WTC11 (cell line): ENCODE results near the gene ISM1. TPM values are rescaled to one million over a fixed set of nuclear protein-coding genes. Genes with fewer than 3 reads are reported as not detected.

Experiments
- ATAC-seq: fragments of 200-7000 bp; cut with Tn5 transposase; 2 replicates; pipeline ENCODE4 v1.10.0; 2021; ENCODE audit warnings: mild to moderate bottlenecking, moderate library complexity
- CTCF ChIA-PET: fragments of 300-600 bp; sonication (Branson Sonifier 250); formaldehyde crosslinking; loops from one replicate; lab custom pipeline; 2021; ENCODE audit warnings: antibody characterized with exemption; lab: Charles Lee
- POLR2A ChIA-PET: fragments of 350-600 bp; sonication (Branson Sonifier 250); formaldehyde crosslinking; loops from one replicate; lab custom pipeline; 2021; ENCODE audit warnings: antibody characterized with exemption; lab: Charles Lee
- DNase-seq: peaks from one replicate; pipeline ENCODE4 v3.0.0; 2021; ENCODE audit warnings: low spot score
- H3K27ac Mint-ChIP-seq: 2 replicates; pipeline ENCODE4 v1.8.0; 2021; ENCODE audit warnings: mixed read lengths
- H3K27me3 Mint-ChIP-seq: 2 replicates; pipeline ENCODE4 v1.8.0; 2021; ENCODE audit warnings: low read depth, mild to moderate bottlenecking, moderate library complexity, mixed read lengths
- H3K36me3 Mint-ChIP-seq: 2 replicates; pipeline ENCODE4 v1.8.0; 2021; ENCODE audit warnings: mixed read lengths
- H3K4me1 Mint-ChIP-seq: 2 replicates; pipeline ENCODE4 v1.8.0; 2022; ENCODE audit warnings: mixed read lengths
- H3K4me3 Mint-ChIP-seq: 2 replicates; pipeline ENCODE4 v1.8.0; 2021; ENCODE audit warnings: mild to moderate bottlenecking, moderate library complexity, mixed read lengths
- H3K9me3 Mint-ChIP-seq: 2 replicates; pipeline ENCODE4 v1.8.0; 2021; ENCODE audit warnings: mixed read lengths
- ARID4B ChIP-seq: sonication (generic); formaldehyde crosslinking; IDR thresholded peaks from 2 replicates; pipeline ENCODE4 v1.8.0; 2023; ENCODE audit warnings: missing genetic modification reagents, mild to moderate bottlenecking, borderline replicate concordance
- CREM ChIP-seq: sonication (generic); formaldehyde crosslinking; IDR thresholded peaks from 2 replicates; pipeline ENCODE4 v1.8.1; 2022; ENCODE audit warnings: mild to moderate bottlenecking, missing genetic modification reagents, moderate library complexity
- ELF4 ChIP-seq: sonication (generic); formaldehyde crosslinking; IDR thresholded peaks from 2 replicates; pipeline ENCODE4 v1.8.1; 2022; ENCODE audit warnings: low read depth, mild to moderate bottlenecking, moderate library complexity, missing genetic modification reagents
- ERG ChIP-seq: fragments of 250-450 bp; sonication (Bioruptor Pico); IDR thresholded peaks from 2 replicates; pipeline ENCODE4 v1.8.0; 2021; ENCODE audit warnings: mild to moderate bottlenecking
- FOXK1 ChIP-seq: sonication (generic); formaldehyde crosslinking; IDR thresholded peaks from 2 replicates; pipeline ENCODE4 v1.8.0; 2022; ENCODE audit warnings: mild to moderate bottlenecking, moderate library complexity, missing genetic modification reagents
- FOXP1 ChIP-seq: sonication (generic); formaldehyde crosslinking; IDR thresholded peaks from 2 replicates; pipeline ENCODE4 v1.8.0; 2022; ENCODE audit warnings: missing genetic modification reagents, mild to moderate bottlenecking, moderate library complexity, borderline replicate concordance
- GRHL2 ChIP-seq: fragments of 250-450 bp; sonication (Bioruptor Pico); IDR thresholded peaks from 2 replicates; pipeline ENCODE4 v1.8.0; 2022; ENCODE audit warnings: mild to moderate bottlenecking, moderate library complexity; ENCODE audit not compliant: insufficient replicate concordance, severe bottlenecking
- JAZF1 ChIP-seq: fragments of 250-450 bp; sonication (Bioruptor Pico); IDR thresholded peaks from 2 replicates; pipeline ENCODE4 v1.9.0; 2021; ENCODE audit warnings: moderate library complexity, mild to moderate bottlenecking, inconsistent platforms
- MLX ChIP-seq: sonication (generic); formaldehyde crosslinking; IDR thresholded peaks from 2 replicates; pipeline ENCODE4 v1.8.1; 2023; ENCODE audit warnings: mild to moderate bottlenecking, missing genetic modification reagents, moderate library complexity
- MXD4 ChIP-seq: fragments of 250-450 bp; sonication (Bioruptor Pico); IDR thresholded peaks from 2 replicates; pipeline ENCODE4 v1.8.0; 2021; ENCODE audit warnings: mild to moderate bottlenecking, moderate library complexity, borderline replicate concordance
- NFATC4 ChIP-seq: fragments of 250-450 bp; sonication (Bioruptor Pico); IDR thresholded peaks from 2 replicates; pipeline ENCODE4 v1.9.0; 2021; ENCODE audit warnings: mild to moderate bottlenecking
- NR2C2 ChIP-seq: sonication (generic); formaldehyde crosslinking; IDR thresholded peaks from 2 replicates; pipeline ENCODE4 v1.8.0; 2022; ENCODE audit warnings: mild to moderate bottlenecking, missing genetic modification reagents
- PRDM15 ChIP-seq: sonication (generic); formaldehyde crosslinking; IDR thresholded peaks from 2 replicates; pipeline ENCODE4 v1.8.0; 2022; ENCODE audit warnings: missing genetic modification reagents
- PREB ChIP-seq: sonication (generic); formaldehyde crosslinking; IDR thresholded peaks from 2 replicates; pipeline ENCODE4 v1.8.1; 2022; ENCODE audit warnings: mild to moderate bottlenecking, missing genetic modification reagents, moderate library complexity, borderline replicate concordance
- TCF7 ChIP-seq: sonication (generic); formaldehyde crosslinking; IDR thresholded peaks from 2 replicates; pipeline ENCODE4 v1.8.0; 2022; ENCODE audit warnings: mild to moderate bottlenecking, low read depth, missing genetic modification reagents, moderate library complexity
- TEAD4 ChIP-seq: sonication (generic); formaldehyde crosslinking; IDR thresholded peaks from 2 replicates; pipeline ENCODE4 v1.8.0; 2022; ENCODE audit warnings: mild to moderate bottlenecking, missing genetic modification reagents
- ZBTB21 ChIP-seq: sonication (generic); formaldehyde crosslinking; IDR thresholded peaks from 2 replicates; pipeline ENCODE4 v1.8.1; 2023; ENCODE audit warnings: mild to moderate bottlenecking, missing genetic modification reagents, borderline replicate concordance
- ZNF317 ChIP-seq: sonication (generic); formaldehyde crosslinking; IDR thresholded peaks from 2 replicates; pipeline ENCODE4 v1.8.1; 2023; ENCODE audit warnings: low read depth, mild to moderate bottlenecking, moderate library complexity, missing genetic modification reagents, borderline replicate concordance
- ZNF396 ChIP-seq: fragments of 250-450 bp; sonication (Bioruptor Pico); IDR thresholded peaks from 2 replicates; pipeline ENCODE4 v1.8.0; 2021; ENCODE audit warnings: mild to moderate bottlenecking, moderate library complexity, borderline replicate concordance
- total RNA-seq: library from RNA; stranded (reverse); gene quantifications from 3 replicates; pipeline ENCODE4 v1.2.3, GENCODE V29; 2021

The ISM1 gene
- total RNA-seq, 1 experiment from 2014 or later: 0.52 TPM

- DNase-seq: no peak
- no peak for ATAC-seq
- ChIA-PET POLR2A (no interaction called here), CTCF (interaction anchor here (1.0 kb wide), 1 partner anchor 12 kb away, joined by 6 read pairs; no protein-coding TSS in a partner anchor)
- Mint-ChIP-seq H3K4me1 (0 out of 2 replicates have a peak, but pooled peaks cover 4% of the 10 kb centered on the region), H3K36me3 (peaks cover 16% of the 10 kb centered on the region), H3K27ac (no peak overlapping the region), H3K9me3 (peaks cover 21% of the 10 kb centered on the region), H3K27me3 (no peaks in the 10 kb centered on the region), H3K4me3 (no peak overlapping the region)
- TF ChIP-seq FOXP1 (CRISPR knock-in tag) (no peak), JAZF1 (no peak), TEAD4 (no peak), GRHL2 (no peak), FOXK1 (CRISPR knock-in tag) (no peak), CREM (CRISPR knock-in tag) (no peak), ZBTB21 (CRISPR knock-in tag) (no peak), MXD4 (no peak), ZNF396 (CRISPR knock-in tag) (no peak), MLX (CRISPR knock-in tag) (no peak), NFATC4 (no peak), ELF4 (CRISPR knock-in tag) (no peak), PREB (CRISPR knock-in tag) (no peak), NR2C2 (CRISPR knock-in tag) (no peak), ZNF317 (CRISPR knock-in tag) (no peak)
These were observed 92.1 kb downstream of the ISM1 start for GRCh38 chr20:13313201-13313600.

GRCh38 chr20:13317439-13317838 lies 96.4 kb downstream of the ISM1 start:
- H3K27ac Mint-ChIP-seq: no peak overlapping the region
- CTCF ChIA-PET: no interaction called here
- H3K4me1 Mint-ChIP-seq: peaks cover 8% of the 10 kb centered on the region
- DNase-seq: no peak
- POLR2A ChIA-PET: no interaction called here
- H3K4me3 Mint-ChIP-seq: no peak overlapping the region
- peaks cover 36% of the 10 kb centered on the region for H3K9me3 Mint-ChIP-seq
- no peaks in the 10 kb centered on the region for H3K27me3 Mint-ChIP-seq
- TF ChIP-seq MLX (CRISPR knock-in tag) (no peak), ARID4B (CRISPR knock-in tag) (no peak), PRDM15 (CRISPR knock-in tag) (no peak), TCF7 (CRISPR knock-in tag) (no peak), ERG (no peak)
- H3K36me3 Mint-ChIP-seq: peaks cover 21% of the 10 kb centered on the region
- no peak for ATAC-seq
